SK-N-MC (cell line): ENCODE data around the gene MACF1.

Experiments
- EZH2 ChIP-seq: fragments of 200-600 bp; sonication (generic); IDR thresholded peaks from one replicate; pipeline ENCODE4 v1.6.1; 2017; ENCODE audit warnings: antibody characterized with exemption
- POLR2AphosphoS5 ChIP-seq: IDR thresholded peaks from 2 replicates; pipeline ENCODE4 v1.6.1; 2012; ENCODE audit warnings: mild to moderate bottlenecking, low read depth, low read length, borderline replicate concordance

DNA sequence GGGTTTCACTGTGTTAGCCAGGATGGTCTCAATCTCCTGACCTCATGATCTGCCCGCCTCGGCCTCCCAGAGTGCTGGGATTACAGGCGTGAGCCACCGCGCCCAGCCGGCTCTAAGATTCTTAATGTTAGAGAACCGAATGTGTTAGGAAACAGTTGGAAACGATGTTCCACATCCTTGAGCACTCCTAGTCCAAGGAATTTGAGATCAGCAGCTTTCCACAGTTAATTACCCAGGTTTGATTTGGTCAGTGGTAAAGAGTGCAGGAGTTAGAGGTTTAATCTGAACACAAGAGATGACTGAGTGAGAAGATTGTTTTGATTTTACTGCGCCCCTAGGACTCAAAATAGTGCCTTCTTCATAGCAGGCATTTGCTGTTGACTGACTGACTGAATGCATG, 211.1 kb downstream of the MACF1 start:
- TF ChIP-seq POLR2AphosphoS5 (no peak), EZH2 (no peak)
